Fibroblast of lung (primary cell): ENCODE data around the gene TRRAP. TPM values are rescaled to one million over a fixed set of nuclear protein-coding genes. Genes with fewer than 3 reads are reported as not detected.
A peak's percentile ranks its signal among the peaks of the same experiment; 100 is the strongest.

Experiments used
- DNase-seq, 2 donors: peaks; one replicate each; pipeline versions ENCODE4 v3.0.0 to v3.0.0-alpha.2; 2010; ENCODE audit warnings: low read depth in 2 of 2
- H2AFZ ChIP-seq: 2 replicates; pipeline ENCODE4 v1.5.1; 2012; ENCODE audit warnings: low read length, control low read depth, inconsistent platforms
- H3K27ac ChIP-seq: 2 replicates; pipeline ENCODE4 v1.5.1; 2011; ENCODE audit warnings: low read length, control low read depth; ENCODE audit not compliant: insufficient read depth
- H3K27me3 ChIP-seq: 2 replicates; pipeline ENCODE4 v1.5.1; 2011; ENCODE audit warnings: mild to moderate bottlenecking, low read length; ENCODE audit not compliant: control insufficient read depth, insufficient read depth
- H3K36me3 ChIP-seq: 2 replicates; pipeline ENCODE4 v1.5.1; 2011; ENCODE audit warnings: low read length; ENCODE audit not compliant: control insufficient read depth, insufficient read depth
- H3K4me1 ChIP-seq: 2 replicates; pipeline ENCODE4 v1.5.1; 2011; ENCODE audit warnings: low read length; ENCODE audit not compliant: control insufficient read depth, insufficient read depth; ENCODE audit errors: extremely low read depth
- H3K4me2 ChIP-seq: 2 replicates; pipeline ENCODE4 v1.5.1; 2011; ENCODE audit warnings: low read length, control low read depth; ENCODE audit not compliant: insufficient read depth; ENCODE audit errors: extremely low read depth
- H3K4me3 ChIP-seq, 4 experiments: fragments of 200-600 bp in 1 of 4; sonication (generic) in 1 of 4; replicated peaks in 1 of 4; 2 replicates each; pipeline ENCODE4 v1.5.1; 2011 to 2016; ENCODE audit warnings: low read length in 4 of 4, low read depth in 3 of 4, mild to moderate bottlenecking in 3 of 4, control low read depth in 2 of 4, inconsistent platforms in 1 of 4, mixed read lengths in 1 of 4; ENCODE audit not compliant: insufficient read depth in 1 of 4; ENCODE audit errors: control extremely low read depth in 1 of 4
- H3K79me2 ChIP-seq: 2 replicates; pipeline ENCODE4 v1.5.1; 2012; ENCODE audit warnings: mild to moderate bottlenecking, low read length, inconsistent platforms; ENCODE audit not compliant: control insufficient read depth, insufficient read depth
- H3K9ac ChIP-seq: 2 replicates; pipeline ENCODE4 v1.5.1; 2011; ENCODE audit warnings: mild to moderate bottlenecking, low read length, control low read depth; ENCODE audit not compliant: insufficient read depth
- H3K9me3 ChIP-seq: 2 replicates; pipeline ENCODE4 v1.5.1; 2012; ENCODE audit warnings: low read depth, low read length; ENCODE audit not compliant: control insufficient read depth, insufficient read depth
- H4K20me1 ChIP-seq: 2 replicates; pipeline ENCODE4 v1.5.1; 2011; ENCODE audit warnings: low read length; ENCODE audit not compliant: control insufficient read depth, insufficient read depth; ENCODE audit errors: extremely low read depth
- CTCF ChIP-seq, 2 donors: IDR thresholded peaks in 1 of 2; conservative IDR thresholded peaks in 1 of 2; 1 replicate in 1 of 2; 2 replicates in 1 of 2; pipeline ENCODE4 v1.5.1; 2011 to 2012; ENCODE audit warnings: low read length in 2 of 2, control low read depth in 1 of 2, inconsistent platforms in 1 of 2, low read depth in 1 of 2, mild to moderate bottlenecking in 1 of 2
- EZH2 ChIP-seq: IDR thresholded peaks from 2 replicates; pipeline ENCODE4 v1.5.1; 2012; ENCODE audit warnings: low read length, control low read depth, mild to moderate bottlenecking; ENCODE audit errors: missing control alignments
- polyA plus RNA-seq, 2 donors: library from polyadenylated mRNA; depleted of rRNA in 1 of 2; stranded (reverse) in 1 of 2; unstranded in 1 of 2; fragments of >200 nt; gene quantifications; 2 replicates each; pipeline ENCODE4 v1.2.1, GENCODE V29; 2011 to 2012; ENCODE audit warnings: missing spikeins in 1 of 2
- total RNA-seq: library from RNA; depleted of rRNA; stranded (reverse); fragments of >200 nt; gene quantifications from 2 replicates; pipeline ENCODE4 v1.2.1, GENCODE V29; 2014

Gene TRRAP
- total and polyA plus RNA-seq, 2 donors (not counting 1 experiment from before 2014, with no cell fraction given) = 11.3 to 20.6 TPM

GRCh38 chr7:99039384-99039891 is 161.1 kb downstream of the TRRAP start:
- Histone ChIP-seq H3K36me3 (peaks cover 40% of the 10 kb centered on the region), H3K4me1 (peaks cover 9% of the 10 kb centered on the region), H3K9ac (no peak overlapping the region), H3K27ac (no peak overlapping the region), H3K79me2 (no peaks in the 10 kb centered on the region), H4K20me1 (no peaks in the 10 kb centered on the region), H3K4me2 (no peak overlapping the region), H3K4me3 (no peak overlapping the region), H2AFZ (no peak overlapping the region), H3K27me3 (no peaks in the 10 kb centered on the region), H3K9me3 (no peaks in the 10 kb centered on the region)
- no peak for DNase-seq
- TF ChIP-seq EZH2 (no peak), CTCF (conservative IDR thresholded peaks at IDR 0.05 in 1 of 2, IDR thresholded peaks at IDR 0.05 in 1 of 2; ENCODE audit: low read depth in 1 of 2, low read length in 2 of 2) (no peak)

- Histone ChIP-seq H3K27ac (peak overlapping the region; percentile 64), H3K9me3 (no peaks in the 10 kb centered on the region), H2AFZ (no peak overlapping the region), H4K20me1 (no peaks in the 10 kb centered on the region), H3K36me3 (peaks cover 33% of the 10 kb centered on the region), H3K4me1 (peaks cover 9% of the 10 kb centered on the region), H3K4me2 (no peak overlapping the region), H3K9ac (no peak overlapping the region), H3K27me3 (no peaks in the 10 kb centered on the region), H3K4me3 (no peak overlapping the region), H3K79me2 (no peaks in the 10 kb centered on the region)
- DNase-seq = peak; percentile 75 to 87
- TF ChIP-seq EZH2 = no peak
- TF ChIP-seq CTCF (conservative IDR thresholded peaks at IDR 0.05 in 1 of 2, IDR thresholded peaks at IDR 0.05 in 1 of 2; ENCODE audit: low read depth in 1 of 2, low read length in 2 of 2) = peak; percentile 67 to 68
Observed at GRCh38 chr7:99040104-99040958, 162.0 kb downstream of the TRRAP start.

GRCh38 chr7:99041526-99041925 is 163.2 kb downstream of the TRRAP start:
- H3K27me3 ChIP-seq = no peaks in the 10 kb centered on the region
- H3K36me3 ChIP-seq = peaks cover 24% of the 10 kb centered on the region
- DNase-seq = no peak
- H3K79me2 ChIP-seq = no peaks in the 10 kb centered on the region
- no peaks in the 10 kb centered on the region for H3K9me3 ChIP-seq
- H4K20me1 ChIP-seq = no peaks in the 10 kb centered on the region
- no peak overlapping the region for H3K4me2 ChIP-seq
- no peak overlapping the region for H2AFZ ChIP-seq
- H3K4me1 ChIP-seq = peaks cover 9% of the 10 kb centered on the region
- TF ChIP-seq EZH2 (no peak), CTCF (conservative IDR thresholded peaks at IDR 0.05 in 1 of 2, IDR thresholded peaks at IDR 0.05 in 1 of 2; ENCODE audit: low read depth in 1 of 2, low read length in 2 of 2) (no peak)
- no peak overlapping the region for H3K27ac ChIP-seq
- no peak overlapping the region for H3K9ac ChIP-seq
- H3K4me3 ChIP-seq = no peak overlapping the region
